ENCODE measurements around the gene OPN4. TPM values are rescaled to one million over a fixed set of nuclear protein-coding genes. Genes with fewer than 3 reads are reported as not detected.

The OPN4 gene
- total and polyA plus RNA-seq, 2 of the 13 experiments (the other 11 are each of a cell fraction or from before 2014, with no cell fraction given) = not detected

DNA sequence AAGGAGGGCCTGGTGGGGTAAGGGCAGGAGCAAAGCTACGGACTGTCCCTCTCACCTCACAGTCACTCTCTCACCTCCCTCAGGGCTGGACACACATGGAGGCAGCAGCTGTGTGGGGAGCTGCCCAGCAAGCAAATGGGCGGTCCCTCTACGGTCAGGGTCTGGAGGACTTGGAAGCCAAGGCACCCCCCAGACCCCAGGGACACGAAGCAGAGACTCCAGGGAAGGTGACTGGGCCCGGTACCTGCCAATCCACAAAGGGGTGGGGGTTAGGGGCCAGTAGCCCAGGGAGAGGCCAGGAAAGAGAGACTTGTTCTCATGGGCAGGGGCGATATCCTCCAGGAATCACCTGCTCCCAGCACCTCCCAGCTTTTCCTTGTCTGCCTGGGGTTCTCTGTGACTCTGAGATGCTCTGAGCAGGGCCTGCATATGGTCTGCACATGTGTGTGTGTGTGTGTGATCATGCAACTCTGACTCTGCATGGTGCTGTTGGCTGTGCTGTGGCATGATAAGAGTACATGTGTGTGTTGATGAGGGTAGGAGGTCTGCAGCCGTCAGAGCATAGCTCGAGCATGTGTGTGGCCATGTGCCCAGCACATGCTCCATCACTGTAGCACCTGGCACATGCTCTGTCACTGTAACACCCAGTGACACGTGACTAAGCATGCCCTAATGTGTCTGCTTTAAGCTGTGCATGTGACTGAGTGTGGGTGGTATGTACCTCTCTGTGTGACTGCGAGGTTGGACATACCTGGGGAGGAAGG, 9.4 kb downstream of the OPN4 start (continued):
- TF ChIP-seq CBFB (CRISPR knock-in tag; IDR thresholded peaks at IDR 0.05) (no peak), ZEB1 (IDR thresholded peaks at IDR 0.05; ENCODE audit: insufficient replicate concordance, low read depth) (no peak), ZNF367 (CRISPR knock-in tag; IDR thresholded peaks at IDR 0.05; ENCODE audit: borderline replicate concordance) (no peak)
- TF ChIP-seq, protein P1, sequence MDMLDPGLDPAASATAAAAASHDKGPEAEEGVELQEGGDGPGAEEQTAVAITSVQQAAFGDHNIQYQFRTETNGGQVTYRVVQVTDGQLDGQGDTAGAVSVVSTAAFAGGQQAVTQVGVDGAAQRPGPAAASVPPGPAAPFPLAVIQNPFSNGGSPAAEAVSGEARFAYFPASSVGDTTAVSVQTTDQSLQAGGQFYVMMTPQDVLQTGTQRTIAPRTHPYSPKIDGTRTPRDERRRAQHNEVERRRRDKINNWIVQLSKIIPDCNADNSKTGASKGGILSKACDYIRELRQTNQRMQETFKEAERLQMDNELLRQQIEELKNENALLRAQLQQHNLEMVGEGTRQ (IDR thresholded peaks at IDR 0.05; ENCODE audit: low read depth, low read length) = peak; percentile 31; the same call in 1 of the 2 replicates
- TF ChIP-seq, protein P1 (CRISPR knock-in tag; IDR thresholded peaks at IDR 0.05; ENCODE audit: borderline replicate concordance) = no peak

DNA sequence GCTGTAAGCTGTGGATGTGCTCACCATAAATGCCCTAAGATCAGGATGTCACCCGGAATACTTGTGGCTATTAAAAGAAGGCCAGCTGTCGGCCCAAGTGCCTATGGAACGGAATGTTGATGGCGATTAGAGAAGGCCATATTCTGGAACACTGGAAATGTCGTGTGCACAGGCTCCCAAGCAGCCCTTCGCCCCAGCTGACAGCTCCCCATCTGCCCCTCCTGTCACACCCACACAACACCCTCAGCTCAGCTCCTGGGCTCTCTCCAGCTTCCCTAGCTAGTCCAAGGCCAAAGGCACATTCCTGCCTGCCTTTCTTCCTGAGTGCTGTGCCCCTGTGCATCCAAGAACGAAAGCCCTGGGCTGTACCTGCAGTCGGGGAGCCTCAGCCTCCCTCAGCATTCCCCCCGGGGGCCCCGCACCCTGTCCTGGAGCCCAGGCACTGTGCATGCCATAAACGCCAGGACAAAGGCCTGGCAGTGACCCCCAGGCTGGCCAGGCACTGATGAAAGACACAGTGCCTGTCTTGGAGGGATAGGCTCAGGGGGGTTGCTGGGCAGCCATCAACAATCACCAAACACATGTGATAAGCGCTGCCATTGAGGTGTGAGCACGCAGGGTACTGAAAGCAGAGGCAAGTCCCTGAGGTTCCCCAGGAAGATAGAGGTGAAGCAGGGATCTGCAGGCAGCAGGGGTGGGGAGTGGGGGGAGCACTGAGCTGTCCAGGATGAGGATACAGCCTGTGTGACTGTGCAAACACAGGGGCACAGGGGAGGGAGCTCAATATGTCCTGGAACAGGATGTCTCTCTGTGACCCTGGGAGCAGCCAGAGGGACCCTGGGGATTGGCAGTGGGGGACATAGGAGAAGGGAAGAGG, 10.2 kb downstream of the OPN4 start:
- in situ Hi-C loops (cut with HindIII; ENCODE audit: extremely low pct_ligation_motif_present, low pct_unique_long_range_greater_than_20kb) = no loop called here
- Histone ChIP-seq H3K9ac (ENCODE audit: insufficient read depth, low read depth, low read length) (no peak overlapping the region), H2AFZ (ENCODE audit: low read length) (no peak overlapping the region), H4K20me1 (ENCODE audit: insufficient read depth, low read length) (no peaks in the 10 kb centered on the region), H3K36me3 (replicated peaks in 1 of 2; ENCODE audit: control insufficient read depth in 1 of 2, insufficient read depth in 2 of 2, low read length in 2 of 2) (no peaks in the 10 kb centered on the region), H3K9me3 (ENCODE audit: low read length) (no peaks in the 10 kb centered on the region), H3K4me1 (ENCODE audit: insufficient read depth, low read length) (no peaks in the 10 kb centered on the region), H3K4me3 (replicated peaks in 1 of 3; ENCODE audit: insufficient read depth in 1 of 3, low read depth in 2 of 3, low read length in 3 of 3) (no peak overlapping the region), H3K79me2 (ENCODE audit: insufficient read depth, low read length) (no peaks in the 10 kb centered on the region), H3K27me3 (ENCODE audit: control insufficient read depth in 1 of 2, insufficient read depth in 2 of 2, low read length in 2 of 2) (peaks cover 20 to 87% of the 10 kb centered on the region in 2 experiments), H3K4me2 (ENCODE audit: low read depth, low read length) (no peak overlapping the region), H3K27ac (ENCODE audit: extremely low read length, insufficient read depth, low read length) (no peak overlapping the region)
- FAIRE-seq = no peak
- no TSS peak for BruUV-seq (replicated peaks)
- CTCF ChIA-PET (ENCODE audit: low intra/inter-chr PET ratio, low total read pairs) = no interaction called here
- POLR2A ChIA-PET = no interaction called here
- 13% methylated on average over 3 of the region's 13 CpGs for WGBS (ENCODE audit: low lambda C conversion rate)
- intact Hi-C loops (cut with micrococcal nuclease; ENCODE audit: unreplicated experiment) = no loop called here
- ATAC-seq = peak; percentile 24
- no peak for DNase-seq (ENCODE audit: low spot score)
- TF ChIP-seq ZSCAN25 (CRISPR knock-in tag; IDR thresholded peaks at IDR 0.05) (peak; percentile 84), ZFP1 (CRISPR knock-in tag; IDR thresholded peaks at IDR 0.05) (no peak), AGO2 (optimal IDR thresholded peaks at IDR 0.05; ENCODE audit: low read depth, low read length) (no peak)
- TF ChIP-seq, protein P2, sequence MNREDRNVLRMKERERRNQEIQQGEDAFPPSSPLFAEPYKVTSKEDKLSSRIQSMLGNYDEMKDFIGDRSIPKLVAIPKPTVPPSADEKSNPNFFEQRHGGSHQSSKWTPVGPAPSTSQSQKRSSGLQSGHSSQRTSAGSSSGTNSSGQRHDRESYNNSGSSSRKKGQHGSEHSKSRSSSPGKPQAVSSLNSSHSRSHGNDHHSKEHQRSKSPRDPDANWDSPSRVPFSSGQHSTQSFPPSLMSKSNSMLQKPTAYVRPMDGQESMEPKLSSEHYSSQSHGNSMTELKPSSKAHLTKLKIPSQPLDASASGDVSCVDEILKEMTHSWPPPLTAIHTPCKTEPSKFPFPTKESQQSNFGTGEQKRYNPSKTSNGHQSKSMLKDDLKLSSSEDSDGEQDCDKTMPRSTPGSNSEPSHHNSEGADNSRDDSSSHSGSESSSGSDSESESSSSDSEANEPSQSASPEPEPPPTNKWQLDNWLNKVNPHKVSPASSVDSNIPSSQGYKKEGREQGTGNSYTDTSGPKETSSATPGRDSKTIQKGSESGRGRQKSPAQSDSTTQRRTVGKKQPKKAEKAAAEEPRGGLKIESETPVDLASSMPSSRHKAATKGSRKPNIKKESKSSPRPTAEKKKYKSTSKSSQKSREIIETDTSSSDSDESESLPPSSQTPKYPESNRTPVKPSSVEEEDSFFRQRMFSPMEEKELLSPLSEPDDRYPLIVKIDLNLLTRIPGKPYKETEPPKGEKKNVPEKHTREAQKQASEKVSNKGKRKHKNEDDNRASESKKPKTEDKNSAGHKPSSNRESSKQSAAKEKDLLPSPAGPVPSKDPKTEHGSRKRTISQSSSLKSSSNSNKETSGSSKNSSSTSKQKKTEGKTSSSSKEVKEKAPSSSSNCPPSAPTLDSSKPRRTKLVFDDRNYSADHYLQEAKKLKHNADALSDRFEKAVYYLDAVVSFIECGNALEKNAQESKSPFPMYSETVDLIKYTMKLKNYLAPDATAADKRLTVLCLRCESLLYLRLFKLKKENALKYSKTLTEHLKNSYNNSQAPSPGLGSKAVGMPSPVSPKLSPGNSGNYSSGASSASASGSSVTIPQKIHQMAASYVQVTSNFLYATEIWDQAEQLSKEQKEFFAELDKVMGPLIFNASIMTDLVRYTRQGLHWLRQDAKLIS (CRISPR knock-in tag; IDR thresholded peaks at IDR 0.05) = no peak
- TF ChIP-seq, protein P3, sequence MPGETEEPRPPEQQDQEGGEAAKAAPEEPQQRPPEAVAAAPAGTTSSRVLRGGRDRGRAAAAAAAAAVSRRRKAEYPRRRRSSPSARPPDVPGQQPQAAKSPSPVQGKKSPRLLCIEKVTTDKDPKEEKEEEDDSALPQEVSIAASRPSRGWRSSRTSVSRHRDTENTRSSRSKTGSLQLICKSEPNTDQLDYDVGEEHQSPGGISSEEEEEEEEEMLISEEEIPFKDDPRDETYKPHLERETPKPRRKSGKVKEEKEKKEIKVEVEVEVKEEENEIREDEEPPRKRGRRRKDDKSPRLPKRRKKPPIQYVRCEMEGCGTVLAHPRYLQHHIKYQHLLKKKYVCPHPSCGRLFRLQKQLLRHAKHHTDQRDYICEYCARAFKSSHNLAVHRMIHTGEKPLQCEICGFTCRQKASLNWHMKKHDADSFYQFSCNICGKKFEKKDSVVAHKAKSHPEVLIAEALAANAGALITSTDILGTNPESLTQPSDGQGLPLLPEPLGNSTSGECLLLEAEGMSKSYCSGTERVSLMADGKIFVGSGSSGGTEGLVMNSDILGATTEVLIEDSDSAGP (CRISPR knock-in tag; IDR thresholded peaks at IDR 0.05; ENCODE audit: borderline replicate concordance) = peak; percentile 33; the same call in 1 of the 2 replicates
